NCI-H1436 treated with DMSO at 0.1 percent for 48 hours (cell line): ENCODE results near the gene CBY3.
"Not testable (repeated sequence)": the region's sequence is repeated elsewhere in the genome, so short reads cannot be mapped to it uniquely, and the experiment has no call there.

Source experiments
- DNase-seq: peaks from one replicate; lab custom pipeline; 2025; lab: John Stamatoyannopoulos, UW

CBY3 gene

GRCh38 chr5:179668391-179668790 is 12.4 kb downstream of the CBY3 start:
- no peak for DNase-seq

DNA sequence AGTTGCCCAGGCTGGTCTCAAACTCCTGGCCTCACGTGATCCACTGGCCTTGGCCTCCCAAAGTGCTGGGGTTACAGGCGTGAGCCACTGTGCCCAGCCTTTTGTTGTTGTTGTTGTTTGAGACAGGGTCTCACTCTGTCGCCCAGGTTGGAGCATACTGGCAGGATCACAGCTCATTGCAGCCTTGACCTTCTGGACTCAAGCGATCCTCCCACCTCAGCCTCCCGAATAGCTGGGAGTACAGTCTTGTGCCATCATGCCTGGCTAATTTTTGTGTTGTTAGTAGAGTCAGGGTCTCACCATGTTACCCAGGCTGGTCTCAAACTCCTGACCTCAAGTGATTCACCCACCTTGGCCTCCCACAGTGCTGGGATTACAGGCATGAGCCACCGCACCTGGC is 19.2 kb downstream of the CBY3 start:
- not testable (repeated sequence) for DNase-seq

- DNase-seq, result not testable (repeated sequence)
Observed at GRCh38 chr5:179658179-179658856, 22.5 kb downstream of the CBY3 start.

- DNase-seq, result not testable (repeated sequence)
Observed at GRCh38 chr5:179657302-179658178, 23.3 kb downstream of the CBY3 start.

DNA sequence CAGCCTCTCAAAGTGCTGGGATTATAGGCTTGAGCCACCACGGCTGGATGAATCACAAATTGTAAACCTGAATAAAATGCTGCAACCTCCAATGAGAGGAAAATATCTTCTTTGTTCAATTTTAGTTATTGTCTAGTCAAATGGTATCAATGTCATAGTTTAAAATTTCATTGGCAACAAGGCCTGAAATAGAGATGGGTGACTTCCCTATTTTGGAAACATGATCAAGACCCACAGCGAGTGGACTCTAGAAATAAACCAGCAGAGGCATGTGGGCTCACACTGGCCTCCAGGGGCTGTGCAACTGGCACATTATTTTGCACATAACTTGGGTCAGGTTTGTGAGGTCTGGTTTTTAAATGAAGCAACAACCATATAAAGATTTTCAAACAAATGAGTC is 27.7 kb downstream of the CBY3 start:
- not testable (repeated sequence) for DNase-seq

DNA sequence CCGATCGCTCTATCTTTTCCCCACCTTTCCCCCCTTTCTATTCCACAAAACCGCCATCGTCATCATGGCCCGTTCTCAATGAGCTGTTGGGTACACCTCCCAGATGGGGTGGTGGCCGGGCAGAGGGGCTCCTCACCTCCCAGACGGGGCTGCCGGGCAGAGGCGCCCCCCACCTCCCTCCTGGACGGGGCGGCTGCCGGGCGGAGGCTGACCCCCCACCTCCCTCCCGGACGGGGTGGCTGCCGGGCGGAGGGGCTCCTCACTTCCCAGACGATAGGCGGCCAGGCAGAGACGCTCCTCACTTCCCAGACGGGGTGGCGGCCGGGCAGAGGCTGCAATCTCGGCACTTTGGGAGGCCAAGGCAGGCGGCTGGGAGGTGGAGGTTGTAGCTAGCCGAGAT is 30.6 kb downstream of the CBY3 start:
- DNase-seq, result not testable (repeated sequence)

DNA sequence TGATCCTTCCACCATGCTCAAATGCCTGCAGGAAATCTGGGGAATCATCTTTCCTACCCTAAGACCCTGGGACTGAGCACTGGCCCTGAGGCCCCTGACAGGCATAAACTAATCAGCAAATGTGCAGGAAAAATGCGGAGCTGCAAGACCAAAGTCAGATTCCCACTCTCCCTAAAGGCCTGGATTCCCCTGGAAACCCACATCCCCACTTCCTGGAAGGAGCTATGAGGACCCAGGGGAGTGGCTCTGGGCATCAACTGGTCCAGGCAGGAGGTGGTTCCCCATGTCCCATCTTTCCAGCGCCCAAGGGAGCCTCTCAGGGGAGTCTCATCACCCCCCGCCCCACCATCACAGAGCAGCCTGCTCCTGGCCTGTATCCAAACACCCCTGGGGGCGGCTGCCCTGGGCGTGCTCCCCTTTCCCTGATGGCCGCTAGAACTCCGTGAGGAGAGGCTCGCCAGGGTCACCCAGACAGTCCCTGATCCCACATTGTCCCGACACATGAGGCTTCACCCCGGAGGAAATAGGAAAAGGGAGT is 31.6 kb downstream of the CBY3 start:
- DNase-seq, result not testable (repeated sequence)

DNA sequence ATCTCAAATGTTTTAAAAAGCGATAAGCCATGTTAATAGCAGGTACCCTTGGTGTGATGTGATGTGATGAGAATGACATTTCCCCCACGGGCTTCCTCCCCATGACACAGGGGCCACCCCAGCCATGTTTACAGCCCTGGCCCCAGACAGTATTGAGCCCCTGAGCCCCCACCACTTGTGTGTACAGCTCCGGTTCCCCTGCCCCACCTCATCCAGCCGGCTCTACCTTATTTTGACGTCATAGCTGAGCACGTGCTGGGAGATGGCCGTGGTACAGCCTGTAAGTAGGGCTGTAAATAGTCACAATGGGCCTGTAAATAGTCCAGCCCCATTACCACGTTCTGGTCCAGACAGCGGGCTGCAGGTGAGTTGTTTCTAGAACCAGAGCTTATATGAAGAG is 32.4 kb downstream of the CBY3 start:
- DNase-seq, result no peak

DNA sequence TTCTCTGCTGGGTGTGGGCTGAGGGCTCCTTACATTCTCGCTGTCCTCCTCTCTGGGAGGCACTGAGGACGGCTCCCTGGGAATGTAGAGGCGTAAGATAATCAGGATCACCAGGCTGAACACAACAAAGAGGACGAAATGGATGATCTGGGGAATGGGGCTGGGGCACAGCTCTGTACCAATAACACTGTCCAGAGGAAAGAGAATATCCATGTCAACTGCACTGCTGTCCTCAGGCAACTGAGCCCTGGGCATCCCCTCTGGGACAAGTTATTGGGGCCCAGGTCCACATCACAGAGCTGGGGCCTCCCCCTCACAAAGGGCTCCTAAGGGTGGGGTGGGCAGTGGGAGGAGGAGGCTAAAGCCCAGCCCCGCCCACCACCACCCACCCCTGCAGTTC is 36.1 kb downstream of the CBY3 start:
- DNase-seq, result not testable (repeated sequence)

GRCh38 chr5:179643141-179643920 is 37.5 kb downstream of the CBY3 start:
- not testable (repeated sequence) for DNase-seq

GRCh38 chr5:179642626-179643025 is 38.2 kb downstream of the CBY3 start:
- DNase-seq, result not testable (repeated sequence)

GRCh38 chr5:179641745-179642144 is 39.1 kb downstream of the CBY3 start:
- DNase-seq, result not testable (repeated sequence)

DNA sequence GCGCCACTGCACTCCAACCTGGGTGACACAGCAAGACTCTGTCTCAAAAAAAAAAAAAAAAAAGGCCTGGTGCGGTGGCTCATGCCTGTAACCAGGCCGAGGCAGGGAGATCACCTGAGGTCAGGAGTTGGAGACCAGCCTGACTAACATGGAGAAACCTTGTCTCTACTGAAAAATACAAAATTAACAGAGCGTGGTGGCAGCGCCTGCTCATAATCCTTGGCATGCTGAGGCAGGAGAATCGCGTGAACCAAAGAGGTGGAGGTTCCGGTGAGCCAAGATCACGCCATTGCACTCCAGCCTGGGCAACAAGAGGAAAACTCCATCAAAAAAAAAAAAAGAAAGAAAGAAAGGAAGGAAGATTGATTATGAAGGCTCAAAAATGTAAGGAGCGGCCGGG is 41.5 kb downstream of the CBY3 start:
- not testable (repeated sequence) for DNase-seq

DNA sequence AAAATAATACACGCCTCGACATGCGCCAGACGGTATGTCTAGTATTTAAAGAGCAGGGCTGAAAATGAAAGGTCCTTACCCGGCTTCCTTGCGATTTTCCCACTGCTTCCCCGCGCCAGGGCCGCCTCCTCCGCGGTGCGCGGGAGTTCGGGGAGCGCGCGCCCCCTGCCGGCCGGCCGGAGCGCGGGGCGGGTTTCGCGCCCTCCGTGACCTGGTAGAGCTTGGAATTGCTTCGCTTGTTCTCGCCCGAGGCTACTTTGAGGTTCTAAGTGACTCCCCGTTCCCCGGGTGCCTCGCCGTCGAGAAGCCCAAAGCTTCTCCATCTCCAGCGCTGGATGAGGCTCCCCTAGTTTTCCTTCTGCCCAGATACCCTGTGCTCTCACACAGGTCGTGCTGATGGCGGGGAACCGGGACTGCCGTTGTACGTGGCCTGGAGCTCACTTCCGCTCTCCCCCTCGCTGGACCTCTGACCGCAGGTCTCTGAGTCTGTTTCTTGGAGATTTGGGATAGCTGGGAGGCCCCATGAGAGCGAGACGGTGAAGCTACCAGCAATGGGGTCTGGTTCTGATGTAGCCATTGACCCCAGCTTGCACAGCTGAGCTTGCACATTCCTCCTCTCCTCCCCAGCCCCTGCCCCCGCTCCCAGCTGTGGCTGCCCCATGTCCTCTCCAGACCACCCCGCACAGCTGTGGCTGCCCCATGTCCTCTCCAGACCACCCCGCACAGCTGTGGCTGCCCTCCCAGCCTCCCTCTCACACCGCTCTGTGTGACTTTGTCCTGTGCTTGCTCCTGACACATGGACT is 46.3 kb downstream of the CBY3 start:
- DNase-seq, result not testable (repeated sequence)

- DNase-seq, result not testable (repeated sequence)
Observed at GRCh38 chr5:179633501-179634369, 47.1 kb downstream of the CBY3 start.
